AG04449 (cell line): Measurements from ENCODE around the gene SLC5A12.

ENCODE experiments used
- CTCF ChIA-PET: fragments of 350-600 bp; formaldehyde crosslinking; extraction: SDS; loops from one replicate; lab custom pipeline; 2021; ENCODE audit warnings: antibody characterized with exemption; lab: Yijun Ruan, JAX
- POLR2A ChIA-PET: fragments of 400-600, 350-600 bp; formaldehyde crosslinking; extraction: SDS; loops from one replicate; lab custom pipeline; 2020; ENCODE audit warnings: antibody characterized with exemption, inconsistent platforms; lab: Yijun Ruan, JAX
- DNase-seq: peaks from one replicate; pipeline ENCODE4 v3.0.0-alpha.2; 2010; ENCODE audit warnings: low read depth, low spot score
- H3K4me3 ChIP-seq: 2 replicates; pipeline ENCODE4 v1.5.1; 2011; ENCODE audit warnings: low read depth, mild to moderate bottlenecking, control low read depth, low read length
- TF ChIP-seq, protein P1 (sequence below): IDR thresholded peaks from one replicate; pipeline ENCODE4 v1.5.1; 2011; ENCODE audit warnings: mild to moderate bottlenecking, moderate library complexity, low read length, control low read depth, inconsistent platforms; ENCODE audit not compliant: insufficient read depth; ENCODE audit errors: missing control alignments

Gene SLC5A12

GRCh38 chr11:26703411-26704191, 18.3 kb downstream of the SLC5A12 start:
- no peak overlapping the region for H3K4me3 ChIP-seq
- POLR2A ChIA-PET = no interaction called here
- CTCF ChIA-PET = interaction anchor here (2.2 kb wide), 1 partner anchor 455 kb away, joined by 7 read pairs; no protein-coding TSS in a partner anchor
- DNase-seq = no peak
- TF ChIP-seq, protein P1, sequence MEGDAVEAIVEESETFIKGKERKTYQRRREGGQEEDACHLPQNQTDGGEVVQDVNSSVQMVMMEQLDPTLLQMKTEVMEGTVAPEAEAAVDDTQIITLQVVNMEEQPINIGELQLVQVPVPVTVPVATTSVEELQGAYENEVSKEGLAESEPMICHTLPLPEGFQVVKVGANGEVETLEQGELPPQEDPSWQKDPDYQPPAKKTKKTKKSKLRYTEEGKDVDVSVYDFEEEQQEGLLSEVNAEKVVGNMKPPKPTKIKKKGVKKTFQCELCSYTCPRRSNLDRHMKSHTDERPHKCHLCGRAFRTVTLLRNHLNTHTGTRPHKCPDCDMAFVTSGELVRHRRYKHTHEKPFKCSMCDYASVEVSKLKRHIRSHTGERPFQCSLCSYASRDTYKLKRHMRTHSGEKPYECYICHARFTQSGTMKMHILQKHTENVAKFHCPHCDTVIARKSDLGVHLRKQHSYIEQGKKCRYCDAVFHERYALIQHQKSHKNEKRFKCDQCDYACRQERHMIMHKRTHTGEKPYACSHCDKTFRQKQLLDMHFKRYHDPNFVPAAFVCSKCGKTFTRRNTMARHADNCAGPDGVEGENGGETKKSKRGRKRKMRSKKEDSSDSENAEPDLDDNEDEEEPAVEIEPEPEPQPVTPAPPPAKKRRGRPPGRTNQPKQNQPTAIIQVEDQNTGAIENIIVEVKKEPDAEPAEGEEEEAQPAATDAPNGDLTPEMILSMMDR = no peak

GRCh38 chr11:26702406-26702805, 19.5 kb downstream of the SLC5A12 start:
- no peak overlapping the region for H3K4me3 ChIP-seq
- POLR2A ChIA-PET = no interaction called here
- TF ChIP-seq, protein P1 = no peak
- CTCF ChIA-PET = interaction anchor here (1.5 kb wide), 1 partner anchor 456 kb away, joined by 4 read pairs; no protein-coding TSS in a partner anchor
- DNase-seq = no peak

- no peak overlapping the region for H3K4me3 ChIP-seq
- POLR2A ChIA-PET = no interaction called here
- no peak for DNase-seq
- TF ChIP-seq, protein P1 = no peak
- CTCF ChIA-PET = no interaction called here
These were observed 21.2 kb downstream of the SLC5A12 start for GRCh38 chr11:26700574-26701235.

DNA sequence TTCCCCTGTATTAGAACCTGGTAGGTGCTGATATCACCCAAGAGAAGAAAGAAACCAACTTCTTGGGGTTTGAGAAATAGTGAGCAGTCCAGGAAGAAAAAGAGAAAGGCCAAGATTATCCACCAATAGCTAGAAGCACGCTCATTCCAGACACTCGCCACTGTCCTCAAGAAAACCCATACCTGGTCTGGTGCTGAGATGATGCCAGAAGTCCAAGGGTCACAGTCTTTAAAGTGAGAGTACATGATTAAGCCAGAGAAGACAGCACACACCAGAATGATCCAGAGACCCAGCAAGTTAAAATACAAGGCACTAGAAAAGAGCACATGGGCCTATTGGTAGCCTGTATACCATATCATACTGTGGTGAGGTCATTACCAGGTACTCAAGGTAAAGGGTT, 23.6 kb downstream of the SLC5A12 start:
- ChIA-PET POLR2A (no interaction called here), CTCF (no interaction called here)
- H3K4me3 ChIP-seq = no peak overlapping the region
- no peak for DNase-seq
- TF ChIP-seq, protein P1 = no peak

- DNase-seq = no peak
- TF ChIP-seq, protein P1 = no peak
- ChIA-PET POLR2A (no interaction called here), CTCF (no interaction called here)
- H3K4me3 ChIP-seq = no peak overlapping the region
These were observed 25.5 kb downstream of the SLC5A12 start for GRCh38 chr11:26696330-26696729.

DNA sequence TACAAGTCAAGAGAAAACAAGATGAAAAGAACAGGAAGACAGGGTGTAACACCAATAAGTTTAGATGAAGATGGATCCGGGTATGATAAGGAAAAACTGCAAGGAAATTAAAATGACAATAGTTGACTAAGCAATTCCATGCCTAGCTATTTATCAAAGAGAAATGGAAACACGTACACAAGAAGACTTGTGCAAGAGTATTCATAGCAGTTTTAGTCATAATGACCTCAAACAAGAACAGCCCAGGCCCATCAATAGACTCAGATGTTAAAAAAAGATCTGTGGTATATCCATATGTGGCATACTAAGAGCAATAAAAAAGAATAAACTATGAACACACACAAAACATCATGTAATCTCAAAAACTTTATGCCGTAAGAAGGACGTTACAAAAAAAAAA, 33.2 kb downstream of the SLC5A12 start:
- POLR2A ChIA-PET = no interaction called here

More for the DNA sequence above, 33.2 kb downstream of the SLC5A12 start:
- CTCF ChIA-PET = no interaction called here
- no peak for DNase-seq
- TF ChIP-seq, protein P1 = no peak
- no peak overlapping the region for H3K4me3 ChIP-seq
